Brain microvascular endothelial cell (primary cell): ENCODE results near the gene KBTBD13.

Experiments
- DNase-seq: peaks from one replicate; pipeline ENCODE4 v3.0.0-alpha.2; 2020
- H3K27ac ChIP-seq: fragments of 250-450 bp; sonication (Bioruptor Pico); 2 replicates; pipeline ENCODE4 v1.5.1; 2020; ENCODE audit warnings: mild to moderate bottlenecking, moderate library complexity
- H3K27me3 ChIP-seq: fragments of 250-450 bp; sonication (Bioruptor Pico); replicated peaks from 2 replicates; pipeline ENCODE4 v1.5.1; 2020; ENCODE audit warnings: mild to moderate bottlenecking
- H3K36me3 ChIP-seq: fragments of 250-450 bp; sonication (Bioruptor Pico); replicated peaks from 2 replicates; pipeline ENCODE4 v1.5.1; 2020; ENCODE audit warnings: mild to moderate bottlenecking
- H3K4me3 ChIP-seq: 2 replicates; pipeline ENCODE4 v1.5.1; 2011; ENCODE audit warnings: low read depth, mild to moderate bottlenecking, control low read depth, low read length, moderate library complexity
- in situ Hi-C: cut with HindIII; loops from 2 replicates; pipeline ENCODE4 v1.10.0; 2017; ENCODE audit warnings: low sequenced_read_pairs, low pct_ligation_motif_present
- TF ChIP-seq, protein P1 (sequence below): IDR thresholded peaks from 2 replicates; pipeline ENCODE4 v1.5.1; 2011; ENCODE audit warnings: low read depth, mild to moderate bottlenecking, moderate library complexity, low read length, control low read depth, inconsistent platforms; ENCODE audit errors: missing control alignments

Gene KBTBD13

DNA sequence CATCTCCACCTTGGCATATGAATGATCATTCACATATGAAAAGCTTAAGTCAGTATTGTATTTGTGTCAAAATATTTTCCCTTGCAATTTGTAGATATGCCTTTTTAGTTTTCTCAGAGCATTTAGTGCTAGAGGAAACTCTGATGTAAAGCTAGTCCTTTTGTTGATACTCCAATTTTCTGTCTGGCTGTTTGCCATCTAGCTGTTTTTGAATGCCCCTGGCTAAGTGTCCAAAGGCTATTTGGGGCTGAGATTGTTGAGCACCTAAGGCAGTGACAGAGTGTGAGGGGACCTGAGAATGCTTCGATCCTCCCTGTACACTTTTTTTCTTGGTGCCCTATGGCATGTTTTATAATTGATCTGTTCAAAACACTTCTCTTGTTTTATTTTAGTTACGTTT lies 28.3 kb upstream of the KBTBD13 start:
- H3K27me3 ChIP-seq = no peaks in the 10 kb centered on the region
- no peak overlapping the region for H3K4me3 ChIP-seq
- no peak for DNase-seq
- TF ChIP-seq, protein P1, sequence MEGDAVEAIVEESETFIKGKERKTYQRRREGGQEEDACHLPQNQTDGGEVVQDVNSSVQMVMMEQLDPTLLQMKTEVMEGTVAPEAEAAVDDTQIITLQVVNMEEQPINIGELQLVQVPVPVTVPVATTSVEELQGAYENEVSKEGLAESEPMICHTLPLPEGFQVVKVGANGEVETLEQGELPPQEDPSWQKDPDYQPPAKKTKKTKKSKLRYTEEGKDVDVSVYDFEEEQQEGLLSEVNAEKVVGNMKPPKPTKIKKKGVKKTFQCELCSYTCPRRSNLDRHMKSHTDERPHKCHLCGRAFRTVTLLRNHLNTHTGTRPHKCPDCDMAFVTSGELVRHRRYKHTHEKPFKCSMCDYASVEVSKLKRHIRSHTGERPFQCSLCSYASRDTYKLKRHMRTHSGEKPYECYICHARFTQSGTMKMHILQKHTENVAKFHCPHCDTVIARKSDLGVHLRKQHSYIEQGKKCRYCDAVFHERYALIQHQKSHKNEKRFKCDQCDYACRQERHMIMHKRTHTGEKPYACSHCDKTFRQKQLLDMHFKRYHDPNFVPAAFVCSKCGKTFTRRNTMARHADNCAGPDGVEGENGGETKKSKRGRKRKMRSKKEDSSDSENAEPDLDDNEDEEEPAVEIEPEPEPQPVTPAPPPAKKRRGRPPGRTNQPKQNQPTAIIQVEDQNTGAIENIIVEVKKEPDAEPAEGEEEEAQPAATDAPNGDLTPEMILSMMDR = no peak
- in situ Hi-C loops = no loop called here
- H3K27ac ChIP-seq = no peak overlapping the region
- H3K36me3 ChIP-seq = no peaks in the 10 kb centered on the region

DNA sequence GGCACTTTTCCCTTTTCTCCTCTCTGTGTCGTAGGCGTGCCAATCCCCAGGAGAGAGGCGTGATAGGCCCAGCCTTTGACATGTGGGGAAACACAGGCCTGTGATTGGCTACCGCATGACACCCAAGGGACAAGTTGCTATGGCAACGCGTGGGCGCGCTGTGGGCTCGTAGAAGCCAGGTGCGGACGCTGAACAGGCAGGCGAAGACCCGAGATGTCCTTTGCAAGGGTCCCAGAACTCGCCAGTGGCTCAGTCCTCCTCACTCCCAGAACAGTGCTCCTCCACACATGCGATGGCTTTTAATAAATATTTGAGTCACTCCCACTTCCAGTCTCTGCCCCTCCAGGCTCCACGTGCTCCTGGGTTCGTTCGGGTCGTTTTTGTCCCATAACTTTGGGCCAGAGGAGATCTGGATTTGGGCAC lies 27.1 kb upstream of the KBTBD13 start:
- Histone ChIP-seq H3K36me3 (no peaks in the 10 kb centered on the region), H3K4me3 (peak overlapping the region; percentile 50), H3K27me3 (no peaks in the 10 kb centered on the region), H3K27ac (no peak overlapping the region)
- peak; percentile 93 for DNase-seq
- in situ Hi-C loops = no loop called here
- TF ChIP-seq, protein P1 = no peak

DNA sequence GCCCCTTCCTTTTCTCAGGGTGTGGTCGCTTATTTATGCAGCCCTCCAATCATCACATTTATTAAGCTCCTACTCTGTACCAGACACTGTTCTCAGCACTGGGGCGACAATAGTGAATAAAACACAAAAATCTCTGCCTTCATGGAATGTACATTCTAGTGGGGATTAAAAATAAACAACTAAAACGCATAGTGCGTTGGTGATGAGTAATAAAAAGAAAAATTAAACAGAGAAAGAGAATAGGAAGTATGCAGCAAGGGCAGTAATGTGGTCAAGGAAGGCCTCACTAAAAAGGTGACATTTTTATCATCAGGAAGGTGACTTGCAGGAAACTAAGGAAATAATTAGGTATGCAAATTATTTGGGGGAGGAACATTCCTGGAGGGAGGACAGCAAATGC lies 26.3 kb upstream of the KBTBD13 start:
- no peaks in the 10 kb centered on the region for H3K27me3 ChIP-seq
- DNase-seq = no peak
- TF ChIP-seq, protein P1 = no peak
- in situ Hi-C loops = no loop called here
- H3K4me3 ChIP-seq = no peak overlapping the region
- no peak overlapping the region for H3K27ac ChIP-seq
- H3K36me3 ChIP-seq = no peaks in the 10 kb centered on the region

DNA sequence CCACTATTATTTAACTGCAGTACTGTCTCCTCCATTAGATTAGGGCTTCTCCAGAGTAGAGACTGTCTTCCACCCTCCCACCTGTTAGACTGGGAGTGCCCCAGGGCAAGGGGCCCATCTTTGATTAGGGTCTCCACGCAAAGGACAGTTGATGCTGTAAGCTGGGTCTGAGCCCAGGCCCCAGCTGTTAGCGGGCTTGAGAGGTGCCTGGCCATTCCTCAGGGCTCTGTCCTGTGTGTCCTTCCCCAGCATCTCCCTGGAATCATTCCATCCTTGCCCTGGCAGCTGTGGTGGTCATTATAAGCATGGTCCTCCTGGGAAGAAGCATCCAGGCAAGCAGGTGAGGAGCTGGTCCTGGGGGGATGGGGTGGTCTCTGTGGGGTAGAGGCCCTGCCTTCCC lies 25.3 kb upstream of the KBTBD13 start:
- Histone ChIP-seq H3K4me3 (no peak overlapping the region), H3K27me3 (no peaks in the 10 kb centered on the region), H3K27ac (no peak overlapping the region), H3K36me3 (no peaks in the 10 kb centered on the region)
- TF ChIP-seq, protein P1 = no peak
- in situ Hi-C loops = no loop called here
- no peak for DNase-seq

DNA sequence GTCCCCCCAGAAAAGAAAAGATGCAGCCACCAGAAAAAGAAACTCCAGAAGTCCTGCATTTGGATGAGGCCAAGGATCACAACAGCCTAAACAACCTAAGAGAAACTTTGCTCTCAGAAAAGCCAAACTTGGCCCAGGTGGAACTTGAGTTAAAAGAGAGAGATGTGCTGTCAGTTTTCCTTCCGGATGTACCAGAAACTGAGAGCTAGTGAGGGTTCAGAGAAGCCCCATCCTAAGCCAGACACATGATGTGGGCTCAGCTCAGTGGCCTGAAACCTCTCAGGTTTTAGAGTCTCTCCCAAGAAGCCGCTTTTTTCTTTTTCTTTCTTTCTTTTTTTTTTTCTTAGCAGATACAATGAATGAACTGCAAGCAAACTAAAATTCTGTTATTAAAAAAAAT lies 23.6 kb upstream of the KBTBD13 start:
- H3K36me3 ChIP-seq = no peaks in the 10 kb centered on the region
- H3K27me3 ChIP-seq = no peaks in the 10 kb centered on the region
- no peak overlapping the region for H3K4me3 ChIP-seq
- in situ Hi-C loops = no loop called here
- DNase-seq = no peak
- TF ChIP-seq, protein P1 = no peak
- no peak overlapping the region for H3K27ac ChIP-seq
